Neutrophil (primary cell): ENCODE data around the gene OSBPL2.

Source experiments
- H3K27ac ChIP-seq: fragments of 200-600 bp; sonication (generic); 2 replicates; pipeline ENCODE4 v1.5.1; 2016; ENCODE audit warnings: mild to moderate bottlenecking, moderate library complexity
- H3K27me3 ChIP-seq: fragments of 200-600 bp; sonication (generic); 2 replicates; pipeline ENCODE4 v1.6.0; 2016; ENCODE audit warnings: mild to moderate bottlenecking
- H3K36me3 ChIP-seq: fragments of 200-600 bp; sonication (generic); 2 replicates; pipeline ENCODE4 v1.5.1; 2017
- H3K4me1 ChIP-seq, 2 experiments: fragments of 200-600 bp in 1 of 2; sonication (generic) in 1 of 2; 1 replicate in 1 of 2; 2 replicates in 1 of 2; pipeline versions ENCODE4 v1.5.1 to v1.6.1; 2013 to 2016; ENCODE audit warnings: low read depth in 1 of 2, low read length in 1 of 2, mild to moderate bottlenecking in 1 of 2, moderate library complexity in 1 of 2; ENCODE audit not compliant: control insufficient read depth in 1 of 2, insufficient read depth in 1 of 2
- H3K4me3 ChIP-seq, 2 experiments: fragments of 200-600 bp in 1 of 2; sonication (generic) in 1 of 2; 1 replicate in 1 of 2; 2 replicates in 1 of 2; pipeline ENCODE4 v1.5.1; 2013 to 2016; ENCODE audit warnings: low read depth in 1 of 2, low read length in 1 of 2, mild to moderate bottlenecking in 1 of 2, moderate library complexity in 1 of 2
- H3K9me3 ChIP-seq: fragments of 200-600 bp; sonication (generic); 2 replicates; pipeline ENCODE4 v1.5.1; 2016
- TF ChIP-seq, protein P1 (sequence below): fragments of 200-600 bp; sonication (generic); IDR thresholded peaks from 2 replicates; pipeline ENCODE4 v1.5.1; 2016; ENCODE audit warnings: antibody characterized with exemption

Gene OSBPL2

DNA sequence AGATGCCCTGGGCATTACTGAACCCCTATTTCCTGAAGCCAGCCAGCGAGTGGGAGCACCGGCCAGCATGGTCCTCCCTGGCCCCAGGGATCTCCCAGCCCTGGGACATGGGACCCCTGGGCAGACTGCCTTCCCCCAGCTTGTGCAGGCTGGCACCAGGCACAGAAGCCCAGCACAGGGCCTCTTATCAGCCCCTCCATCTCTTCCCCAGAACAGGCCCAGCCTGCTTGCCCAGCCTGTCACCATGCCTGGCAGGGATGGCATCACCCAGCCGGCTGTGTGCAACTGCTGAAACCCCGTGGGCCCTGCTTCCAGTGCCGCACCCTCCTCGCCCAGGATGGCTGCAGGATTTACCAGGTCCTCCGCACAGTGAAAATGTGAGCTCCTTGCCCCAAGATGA lies 6.1 kb upstream of the OSBPL2 start:
- H3K27ac ChIP-seq: no peak overlapping the region
- no peaks in the 10 kb centered on the region for H3K36me3 ChIP-seq
- H3K4me3 ChIP-seq: no peak overlapping the region
- peaks cover 35% of the 10 kb centered on the region for H3K27me3 ChIP-seq
- peaks cover 0 to 2% of the 10 kb centered on the region in 2 experiments for H3K4me1 ChIP-seq
- TF ChIP-seq, protein P1, sequence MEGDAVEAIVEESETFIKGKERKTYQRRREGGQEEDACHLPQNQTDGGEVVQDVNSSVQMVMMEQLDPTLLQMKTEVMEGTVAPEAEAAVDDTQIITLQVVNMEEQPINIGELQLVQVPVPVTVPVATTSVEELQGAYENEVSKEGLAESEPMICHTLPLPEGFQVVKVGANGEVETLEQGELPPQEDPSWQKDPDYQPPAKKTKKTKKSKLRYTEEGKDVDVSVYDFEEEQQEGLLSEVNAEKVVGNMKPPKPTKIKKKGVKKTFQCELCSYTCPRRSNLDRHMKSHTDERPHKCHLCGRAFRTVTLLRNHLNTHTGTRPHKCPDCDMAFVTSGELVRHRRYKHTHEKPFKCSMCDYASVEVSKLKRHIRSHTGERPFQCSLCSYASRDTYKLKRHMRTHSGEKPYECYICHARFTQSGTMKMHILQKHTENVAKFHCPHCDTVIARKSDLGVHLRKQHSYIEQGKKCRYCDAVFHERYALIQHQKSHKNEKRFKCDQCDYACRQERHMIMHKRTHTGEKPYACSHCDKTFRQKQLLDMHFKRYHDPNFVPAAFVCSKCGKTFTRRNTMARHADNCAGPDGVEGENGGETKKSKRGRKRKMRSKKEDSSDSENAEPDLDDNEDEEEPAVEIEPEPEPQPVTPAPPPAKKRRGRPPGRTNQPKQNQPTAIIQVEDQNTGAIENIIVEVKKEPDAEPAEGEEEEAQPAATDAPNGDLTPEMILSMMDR: no peak
- no peaks in the 10 kb centered on the region for H3K9me3 ChIP-seq

DNA sequence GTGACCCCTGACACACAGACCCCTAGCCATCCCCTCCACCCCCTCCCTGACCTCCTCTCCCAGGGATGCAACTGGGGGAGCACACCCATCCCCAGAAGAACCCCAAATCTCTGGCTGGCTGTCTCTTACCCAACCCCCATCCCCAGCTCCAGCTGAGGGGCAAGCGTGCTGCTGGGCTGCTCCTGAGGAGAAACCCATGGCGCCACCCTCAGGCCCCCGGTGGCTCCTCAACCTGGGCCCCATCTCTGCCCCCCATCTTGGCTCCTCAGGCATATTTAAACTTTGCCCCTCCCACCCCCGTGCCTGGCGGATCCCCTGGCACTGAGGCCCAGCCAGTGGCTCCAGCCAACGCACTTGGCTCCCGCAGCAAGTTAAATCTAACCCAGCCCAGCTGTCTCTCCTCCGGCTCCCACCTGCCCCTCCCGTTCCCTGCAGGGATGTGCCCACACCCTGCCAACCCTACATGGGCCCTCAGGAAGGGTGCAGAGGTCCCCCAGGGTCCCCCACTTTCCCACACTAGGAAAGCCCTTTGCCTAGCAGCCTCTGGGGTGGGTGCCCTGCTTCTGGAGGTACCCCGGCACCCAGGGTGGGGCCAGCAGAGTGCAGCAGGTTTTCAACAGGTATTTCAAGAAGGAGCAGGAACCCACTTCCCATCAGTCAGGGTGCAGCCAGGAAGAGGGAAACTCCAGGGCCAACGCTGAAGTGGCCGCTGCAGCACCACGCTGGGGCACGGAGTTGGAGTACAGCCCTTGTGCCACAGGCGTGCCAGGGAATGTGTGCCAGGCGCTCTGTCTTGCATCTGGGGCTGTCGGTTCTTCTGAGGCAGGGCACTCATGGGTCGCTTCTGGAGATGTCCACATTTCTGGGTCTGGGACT lies 5.3 kb upstream of the OSBPL2 start:
- H3K27ac ChIP-seq: no peak overlapping the region
- peaks cover 7 to 10% of the 10 kb centered on the region in 2 experiments for H3K4me1 ChIP-seq
- H3K4me3 ChIP-seq: no peak overlapping the region
- no peaks in the 10 kb centered on the region for H3K36me3 ChIP-seq
- H3K9me3 ChIP-seq: no peaks in the 10 kb centered on the region
- TF ChIP-seq, protein P1: no peak
- peaks cover 27% of the 10 kb centered on the region for H3K27me3 ChIP-seq

DNA sequence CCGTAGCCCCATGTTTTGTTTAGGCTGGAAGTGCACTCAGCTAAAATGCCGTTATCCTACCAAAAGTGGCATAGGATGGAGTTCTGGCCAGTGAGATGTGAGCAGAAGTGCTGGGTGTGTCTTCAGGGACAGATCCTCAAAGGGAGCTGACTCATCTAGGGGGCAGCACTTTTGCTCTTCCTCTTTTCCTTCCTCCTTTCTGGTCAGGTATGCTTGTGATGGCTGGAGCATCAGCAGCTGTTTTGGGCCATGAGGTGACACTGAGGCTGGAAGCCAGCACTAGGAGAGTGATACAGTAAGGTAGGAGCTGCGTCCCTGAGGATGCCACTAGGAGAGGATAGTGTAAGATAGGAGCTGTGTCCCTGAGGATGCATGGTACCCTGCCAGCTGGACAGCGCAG lies 4.6 kb upstream of the OSBPL2 start:
- no peak overlapping the region for H3K4me3 ChIP-seq
- H3K36me3 ChIP-seq: no peaks in the 10 kb centered on the region
- no peaks in the 10 kb centered on the region for H3K9me3 ChIP-seq
- H3K4me1 ChIP-seq: peaks cover 7 to 10% of the 10 kb centered on the region in 2 experiments
- TF ChIP-seq, protein P1: no peak
- peaks cover 20% of the 10 kb centered on the region for H3K27me3 ChIP-seq
- H3K27ac ChIP-seq: no peak overlapping the region

DNA sequence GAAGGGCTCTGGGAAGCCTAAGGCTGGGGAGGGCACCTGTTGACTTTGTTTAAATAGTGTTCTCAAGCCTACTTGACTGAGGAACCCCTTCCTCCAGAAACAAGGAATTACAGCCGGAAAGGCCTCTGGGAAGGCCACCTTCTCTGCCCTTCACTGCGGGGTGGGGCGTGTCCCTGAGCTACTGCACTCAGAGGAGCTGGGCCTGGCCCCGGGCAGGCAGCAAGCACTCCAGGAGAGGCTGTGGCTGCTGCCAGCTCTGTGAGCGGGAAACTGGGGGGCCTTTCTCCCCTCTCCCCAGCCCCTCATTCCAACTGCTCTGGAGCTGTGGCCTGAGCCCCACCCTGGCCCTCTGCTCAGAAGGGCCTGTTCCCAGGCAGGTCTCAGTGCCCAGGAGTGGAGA lies 4.0 kb upstream of the OSBPL2 start:
- Histone ChIP-seq H3K27me3 (peaks cover 18% of the 10 kb centered on the region), H3K27ac (no peak overlapping the region), H3K9me3 (no peaks in the 10 kb centered on the region), H3K4me3 (no peak overlapping the region), H3K4me1 (peaks cover 11 to 12% of the 10 kb centered on the region in 2 experiments), H3K36me3 (no peaks in the 10 kb centered on the region)
- TF ChIP-seq, protein P1: no peak

GRCh38 chr20:62235001-62235776 lies 3.1 kb upstream of the OSBPL2 start:
- peaks cover 18% of the 10 kb centered on the region for H3K27me3 ChIP-seq
- no peak overlapping the region for H3K27ac ChIP-seq
- H3K9me3 ChIP-seq: no peaks in the 10 kb centered on the region
- H3K36me3 ChIP-seq: no peaks in the 10 kb centered on the region
- TF ChIP-seq, protein P1: no peak
- no peak overlapping the region for H3K4me3 ChIP-seq
- H3K4me1 ChIP-seq: peaks cover 20 to 21% of the 10 kb centered on the region in 2 experiments
